Lung (tissue), 12 donors: Measurements from ENCODE around the gene AKT1. TPM values are rescaled to one million over a fixed set of nuclear protein-coding genes. Genes with fewer than 3 reads are reported as not detected.

ENCODE experiments used
- ATAC-seq: fragments of 200-7000 bp; cut with Tn5 transposase; one replicate; pipeline ENCODE4 v1.9.1; 2020; ENCODE audit warnings: moderate number of reproducible peaks; ENCODE audit not compliant: insufficient read depth, low FRiP score
- DNase-seq, 3 donors: peaks; one replicate each; pipeline ENCODE4 v3.0.0-alpha.2; 2013 to 2017
- H3K27ac ChIP-seq, 2 donors: one replicate each; pipeline ENCODE4 v1.5.1; 2013; ENCODE audit warnings: mild to moderate bottlenecking in 2 of 2, moderate library complexity in 2 of 2, control low read depth in 1 of 2, inconsistent platforms in 1 of 2, low read depth in 1 of 2, low read length in 1 of 2
- H3K27me3 ChIP-seq, 3 donors: one replicate each; pipeline ENCODE4 v1.5.1; 2013; ENCODE audit warnings: low read length in 2 of 3; ENCODE audit not compliant: control insufficient read depth in 3 of 3, insufficient read depth in 3 of 3
- H3K36me3 ChIP-seq, 4 donors: one replicate each; pipeline ENCODE4 v1.5.1; 2013; ENCODE audit warnings: low read length in 4 of 4, mild to moderate bottlenecking in 1 of 4, moderate library complexity in 1 of 4; ENCODE audit not compliant: control insufficient read depth in 4 of 4, insufficient read depth in 4 of 4
- H3K4me1 ChIP-seq, 5 donors: one replicate each; pipeline ENCODE4 v1.5.1; 2013; ENCODE audit warnings: low read length in 5 of 5, mild to moderate bottlenecking in 2 of 5, moderate library complexity in 1 of 5; ENCODE audit not compliant: control insufficient read depth in 5 of 5, insufficient read depth in 5 of 5
- H3K4me3 ChIP-seq: one replicate; pipeline ENCODE4 v1.5.1; 2013; ENCODE audit warnings: mild to moderate bottlenecking, control low read depth, moderate library complexity
- H3K9ac ChIP-seq, 2 donors: one replicate each; pipeline ENCODE4 v1.5.1; 2013; ENCODE audit warnings: low read length in 2 of 2, control low read depth in 1 of 2; ENCODE audit not compliant: insufficient read depth in 1 of 2
- H3K9me3 ChIP-seq, 4 donors: one replicate each; pipeline ENCODE4 v1.5.1; 2013; ENCODE audit warnings: low read length in 3 of 4, mild to moderate bottlenecking in 1 of 4, moderate library complexity in 1 of 4; ENCODE audit not compliant: control insufficient read depth in 4 of 4, insufficient read depth in 3 of 4
- WGBS, 2 donors: extraction: QIAGEN DNeasy Blood & Tissue Kit; methylation state at CpG; one replicate each; pipeline ENCODE4 v1.1.7; 2013; 5-methylcytosine and 5-hydroxymethylcytosine counted together
- polyA plus RNA-seq, 2 donors: library from polyadenylated mRNA; stranded (reverse); fragments of 200-250 nt; gene quantifications; one replicate each; pipeline ENCODE4 v1.2.1, GENCODE V29; 2013
- total RNA-seq, 2 donors: library from RNA; depleted of rRNA in 1 of 2; stranded (reverse); fragments of >200 nt in 1 of 2; gene quantifications; one replicate each; pipeline ENCODE4 v1.2.1, GENCODE V29; 2014 to 2021
- TF ChIP-seq, protein P1 (sequence below): IDR thresholded peaks from 2 replicates; pipeline ENCODE4 v1.5.1; 2012; ENCODE audit warnings: mild to moderate bottlenecking; ENCODE audit errors: control extremely low read depth, extremely low read depth
- donor health status: control.
- donor health status: control.
- donor health status: Bipolar disorder and iron deficiency.
- donor health status: healthy.
- donor health status: DM: yes; HTN: yes; CAD: no.

Gene AKT1
- total and polyA plus RNA-seq, 4 donors = 142 to 224 (median 160) TPM

GRCh38 chr14:104770072-104770579 lies 25.4 kb downstream of the AKT1 start:
- peaks cover 0 to 14% (median 5%) of the 10 kb centered on the region in 5 donors for H3K4me1 ChIP-seq
- peaks cover 8 to 47% (median 20%) of the 10 kb centered on the region in 4 donors for H3K36me3 ChIP-seq
- H3K27ac ChIP-seq = no peak overlapping the region
- 86 to 90% methylated on average over 24 of the region's 24 CpGs for WGBS, 2 donors
- ATAC-seq (no peak), DNase-seq (no peak)
- H3K27me3 ChIP-seq = no peaks in the 10 kb centered on the region
- H3K4me3 ChIP-seq = no peak overlapping the region
- TF ChIP-seq, protein P1, sequence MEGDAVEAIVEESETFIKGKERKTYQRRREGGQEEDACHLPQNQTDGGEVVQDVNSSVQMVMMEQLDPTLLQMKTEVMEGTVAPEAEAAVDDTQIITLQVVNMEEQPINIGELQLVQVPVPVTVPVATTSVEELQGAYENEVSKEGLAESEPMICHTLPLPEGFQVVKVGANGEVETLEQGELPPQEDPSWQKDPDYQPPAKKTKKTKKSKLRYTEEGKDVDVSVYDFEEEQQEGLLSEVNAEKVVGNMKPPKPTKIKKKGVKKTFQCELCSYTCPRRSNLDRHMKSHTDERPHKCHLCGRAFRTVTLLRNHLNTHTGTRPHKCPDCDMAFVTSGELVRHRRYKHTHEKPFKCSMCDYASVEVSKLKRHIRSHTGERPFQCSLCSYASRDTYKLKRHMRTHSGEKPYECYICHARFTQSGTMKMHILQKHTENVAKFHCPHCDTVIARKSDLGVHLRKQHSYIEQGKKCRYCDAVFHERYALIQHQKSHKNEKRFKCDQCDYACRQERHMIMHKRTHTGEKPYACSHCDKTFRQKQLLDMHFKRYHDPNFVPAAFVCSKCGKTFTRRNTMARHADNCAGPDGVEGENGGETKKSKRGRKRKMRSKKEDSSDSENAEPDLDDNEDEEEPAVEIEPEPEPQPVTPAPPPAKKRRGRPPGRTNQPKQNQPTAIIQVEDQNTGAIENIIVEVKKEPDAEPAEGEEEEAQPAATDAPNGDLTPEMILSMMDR = no peak
- H3K9me3 ChIP-seq = peaks cover 0 to 7% (median 3%) of the 10 kb centered on the region in 4 donors
- H3K9ac ChIP-seq = no peak overlapping the region

- Histone ChIP-seq H3K27ac (no peak overlapping the region), H3K4me1 (peaks cover 0 to 11% (median 5%) of the 10 kb centered on the region in 5 donors), H3K36me3 (peaks cover 8 to 41% (median 20%) of the 10 kb centered on the region in 4 donors), H3K4me3 (no peak overlapping the region), H3K27me3 (no peaks in the 10 kb centered on the region), H3K9me3 (peaks cover 0 to 7% (median 3%) of the 10 kb centered on the region in 4 donors), H3K9ac (no peak overlapping the region)
- DNase-seq (no peak), ATAC-seq (no peak)
- TF ChIP-seq, protein P1 = no peak
- WGBS, 2 donors = 82 to 87% methylated on average over 18 of the region's 18 CpGs
Observed at GRCh38 chr14:104769324-104770071, 26.1 kb downstream of the AKT1 start.

GRCh38 chr14:104768437-104769323 lies 26.9 kb downstream of the AKT1 start:
- ATAC-seq (peak; percentile 88), DNase-seq (peak; percentile 87 to 94 (median 90))
- TF ChIP-seq, protein P1 = peak; percentile 98
- H3K4me1 ChIP-seq = peaks cover 0 to 6% (median 5%) of the 10 kb centered on the region in 5 donors
- peak overlapping the region in 1 of 2 donors; percentile 43 for H3K27ac ChIP-seq
- no peak overlapping the region for H3K9ac ChIP-seq
- peaks cover 8 to 34% (median 20%) of the 10 kb centered on the region in 4 donors for H3K36me3 ChIP-seq
- WGBS, 2 donors = 15 to 16% methylated on average over 24 to 25 of the region's 25 CpGs
- no peaks in the 10 kb centered on the region for H3K27me3 ChIP-seq
- no peak overlapping the region for H3K4me3 ChIP-seq
- peaks cover 0 to 7% (median 3%) of the 10 kb centered on the region in 4 donors for H3K9me3 ChIP-seq
